Transverse colon (tissue), 4 donors: Measurements from ENCODE around the gene MCAT. TPM values are rescaled to one million over a fixed set of nuclear protein-coding genes. Genes with fewer than 3 reads are reported as not detected.

Source experiments
- DNase-seq: peaks from one replicate; pipeline ENCODE4 v3.0.0-alpha.2; 2019
- H3K27ac ChIP-seq, 4 donors: fragments of 200-600 bp; sonication (generic); 2 replicates each; pipeline ENCODE4 v1.5.1; 2016 to 2018; ENCODE audit warnings: inconsistent platforms in 4 of 4
- H3K27me3 ChIP-seq: fragments of 200-600 bp; sonication (generic); 2 replicates; pipeline ENCODE4 v1.5.1; 2017; ENCODE audit warnings: inconsistent platforms
- H3K36me3 ChIP-seq, 4 donors: fragments of 200-600 bp; sonication (generic); 2 replicates each; pipeline ENCODE4 v1.5.1; 2017 to 2019; ENCODE audit warnings: inconsistent platforms in 4 of 4
- H3K4me1 ChIP-seq, 4 donors: fragments of 200-600 bp; sonication (generic); 2 replicates each; pipeline ENCODE4 v1.5.1; 2017 to 2020; ENCODE audit warnings: inconsistent platforms in 4 of 4
- H3K4me3 ChIP-seq, 4 donors: fragments of 200-600 bp; sonication (generic); 1 replicate in 1 of 4; 2 replicates in 3 of 4; pipeline versions ENCODE4 v1.5.1 to v1.6.1; 2017 to 2019; ENCODE audit warnings: inconsistent platforms in 4 of 4
- H3K9me3 ChIP-seq, 2 donors: fragments of 200-600 bp; sonication (generic); 2 replicates each; pipeline ENCODE4 v1.5.1; 2017 to 2019; ENCODE audit warnings: inconsistent platforms in 2 of 2
- EP300 ChIP-seq: sonication (generic); formaldehyde crosslinking; IDR thresholded peaks from one replicate; pipeline ENCODE4 v1.6.1; 2017; ENCODE audit warnings: antibody characterized with exemption, low read depth
- POLR2A ChIP-seq: fragments of 450-650 bp; IDR thresholded peaks from one replicate; pipeline ENCODE4 v1.6.1; 2016; ENCODE audit warnings: antibody characterized with exemption, mild to moderate bottlenecking, moderate library complexity
- POLR2AphosphoS5 ChIP-seq, 3 donors: sonication (generic); formaldehyde crosslinking; IDR thresholded peaks; one replicate each; pipeline ENCODE4 v1.6.1; 2016; ENCODE audit warnings: antibody characterized with exemption in 3 of 3
- WGBS, 2 donors: methylation state at CpG; one replicate each; pipeline ENCODE4 v1.1.5; 2018; ENCODE audit warnings: low coverage in 1 of 2; 5-methylcytosine and 5-hydroxymethylcytosine counted together
- in situ Hi-C, 4 donors: fragments of 200-750 bp; cut with MboI; loops; one replicate each; pipeline versions ENCODE4 v1.15.0 to v1.15.1; 2017; ENCODE audit warnings: low sequenced_read_pairs in 3 of 4, low pct_ligation_motif_present in 1 of 4, low pct_unique_long_range_greater_than_20kb in 1 of 4
- intact Hi-C: fragments of 100-400 bp; cut with DNase I; formaldehyde crosslinking; loops from one replicate; pipeline ENCODE4 v1.15.1; 2023; ENCODE audit warnings: low total_unique reads
- total RNA-seq, 4 donors: library from RNA; depleted of rRNA; stranded (reverse); fragments of >200 nt; gene quantifications; one replicate each; pipeline ENCODE4 v1.1.0, GENCODE V29; 2016
- TF ChIP-seq, protein P1 (sequence below), 5 experiments: fragments of 200-600 bp in 3 of 5; fragments of 450-650 bp in 2 of 5; sonication (generic) in 3 of 5; IDR thresholded peaks; 1 replicate in 2 of 5; 2 replicates in 3 of 5; pipeline ENCODE4 v1.5.1; 2016 to 2017; ENCODE audit warnings: antibody characterized with exemption in 5 of 5, inconsistent platforms in 3 of 5, mild to moderate bottlenecking in 2 of 5, moderate library complexity in 1 of 5

Gene MCAT
- total RNA-seq, 4 donors from 2014 or later: 20.9 to 24.3 (median 22.5) TPM

DNA sequence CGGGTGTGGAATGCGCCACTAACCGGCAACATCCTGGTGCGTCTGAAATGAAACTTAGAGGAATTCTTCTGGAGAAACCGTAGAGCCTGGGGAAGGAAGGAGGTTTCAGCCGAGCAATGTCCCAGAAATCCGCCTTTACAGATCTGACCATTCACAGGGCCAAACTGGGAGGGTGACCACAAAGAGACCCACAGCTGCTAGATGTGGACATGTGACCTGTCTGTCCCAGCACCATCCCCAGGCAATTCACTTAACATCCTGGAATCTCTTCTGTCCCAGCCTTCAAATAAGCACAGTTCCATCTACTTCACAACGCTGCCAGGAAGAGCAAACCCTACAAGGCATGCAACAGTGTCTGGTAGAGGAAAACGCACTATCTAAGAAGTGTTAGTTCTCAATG lies 9.8 kb downstream of the MCAT start:
- no peak for TF ChIP-seq POLR2AphosphoS5 (IDR thresholded peaks at IDR 0.05)
- no peak for TF ChIP-seq POLR2A
- TF ChIP-seq, protein P1, sequence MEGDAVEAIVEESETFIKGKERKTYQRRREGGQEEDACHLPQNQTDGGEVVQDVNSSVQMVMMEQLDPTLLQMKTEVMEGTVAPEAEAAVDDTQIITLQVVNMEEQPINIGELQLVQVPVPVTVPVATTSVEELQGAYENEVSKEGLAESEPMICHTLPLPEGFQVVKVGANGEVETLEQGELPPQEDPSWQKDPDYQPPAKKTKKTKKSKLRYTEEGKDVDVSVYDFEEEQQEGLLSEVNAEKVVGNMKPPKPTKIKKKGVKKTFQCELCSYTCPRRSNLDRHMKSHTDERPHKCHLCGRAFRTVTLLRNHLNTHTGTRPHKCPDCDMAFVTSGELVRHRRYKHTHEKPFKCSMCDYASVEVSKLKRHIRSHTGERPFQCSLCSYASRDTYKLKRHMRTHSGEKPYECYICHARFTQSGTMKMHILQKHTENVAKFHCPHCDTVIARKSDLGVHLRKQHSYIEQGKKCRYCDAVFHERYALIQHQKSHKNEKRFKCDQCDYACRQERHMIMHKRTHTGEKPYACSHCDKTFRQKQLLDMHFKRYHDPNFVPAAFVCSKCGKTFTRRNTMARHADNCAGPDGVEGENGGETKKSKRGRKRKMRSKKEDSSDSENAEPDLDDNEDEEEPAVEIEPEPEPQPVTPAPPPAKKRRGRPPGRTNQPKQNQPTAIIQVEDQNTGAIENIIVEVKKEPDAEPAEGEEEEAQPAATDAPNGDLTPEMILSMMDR (IDR thresholded peaks at IDR 0.05): no peak
- TF ChIP-seq EP300: no peak
- no peak for DNase-seq
- no peaks in the 10 kb centered on the region for H3K9me3 ChIP-seq
- no peak overlapping the region for H3K27ac ChIP-seq
- no peaks in the 10 kb centered on the region for H3K27me3 ChIP-seq
- WGBS, 2 donors: 83 to 97% methylated on average over 1 to 9 of the region's 9 CpGs
- in situ Hi-C loops (no loop called here), intact Hi-C loops (no loop called here)
- H3K4me3 ChIP-seq: no peak overlapping the region
- H3K36me3 ChIP-seq: peaks cover 0 to 4% (median 0%) of the 10 kb centered on the region in 4 donors
- H3K4me1 ChIP-seq: peaks cover 0 to 18% (median 15%) of the 10 kb centered on the region in 4 donors

DNA sequence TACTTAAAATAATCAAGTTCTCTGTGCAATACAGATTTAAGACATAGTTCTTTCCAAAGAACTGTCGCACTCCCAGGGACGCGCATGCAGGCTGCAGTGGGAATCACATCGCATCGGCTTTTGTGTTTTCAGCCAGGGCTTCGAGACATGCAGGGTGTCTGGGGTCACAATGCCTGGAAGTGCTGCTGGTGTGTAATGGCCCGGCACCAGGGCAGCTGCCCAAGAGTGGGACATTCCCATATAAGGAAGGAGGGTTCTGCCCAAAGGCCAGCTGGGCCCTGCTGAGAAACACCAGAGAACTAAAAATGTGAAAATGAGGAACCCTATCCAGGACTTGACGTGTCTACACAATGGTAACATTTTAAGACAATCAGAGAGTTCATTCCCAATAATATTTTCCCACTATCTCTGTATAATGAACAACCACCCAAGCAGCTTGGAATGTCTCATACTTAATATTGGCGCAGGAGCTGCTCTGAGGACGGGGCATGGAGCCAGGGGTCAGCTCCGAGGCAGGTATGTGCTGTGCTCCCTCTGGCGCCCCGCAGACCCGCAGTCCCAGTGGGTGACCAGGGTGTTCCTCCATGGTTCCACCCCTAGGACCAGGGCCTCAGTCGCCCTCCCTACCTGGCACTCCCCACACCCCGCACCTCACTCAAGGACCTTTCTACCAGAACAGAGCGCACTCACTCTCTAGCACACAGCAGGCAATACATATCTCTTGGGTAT lies 11.3 kb downstream of the MCAT start:
- Histone ChIP-seq H3K27me3 (no peaks in the 10 kb centered on the region), H3K36me3 (peaks cover 0 to 4% (median 0%) of the 10 kb centered on the region in 4 donors), H3K4me3 (no peak overlapping the region), H3K9me3 (no peaks in the 10 kb centered on the region), H3K27ac (no peak overlapping the region), H3K4me1 (peaks cover 4 to 31% (median 28%) of the 10 kb centered on the region in 4 donors)
- DNase-seq: no peak
- in situ Hi-C loops (no loop called here), intact Hi-C loops (no loop called here)
- 78 to 93% methylated on average over 4 to 17 of the region's 17 CpGs for WGBS, 2 donors
- no peak for TF ChIP-seq EP300
- TF ChIP-seq, protein P1 (IDR thresholded peaks at IDR 0.05): no peak
- no peak for TF ChIP-seq POLR2A
- no peak for TF ChIP-seq POLR2AphosphoS5 (IDR thresholded peaks at IDR 0.05)

DNA sequence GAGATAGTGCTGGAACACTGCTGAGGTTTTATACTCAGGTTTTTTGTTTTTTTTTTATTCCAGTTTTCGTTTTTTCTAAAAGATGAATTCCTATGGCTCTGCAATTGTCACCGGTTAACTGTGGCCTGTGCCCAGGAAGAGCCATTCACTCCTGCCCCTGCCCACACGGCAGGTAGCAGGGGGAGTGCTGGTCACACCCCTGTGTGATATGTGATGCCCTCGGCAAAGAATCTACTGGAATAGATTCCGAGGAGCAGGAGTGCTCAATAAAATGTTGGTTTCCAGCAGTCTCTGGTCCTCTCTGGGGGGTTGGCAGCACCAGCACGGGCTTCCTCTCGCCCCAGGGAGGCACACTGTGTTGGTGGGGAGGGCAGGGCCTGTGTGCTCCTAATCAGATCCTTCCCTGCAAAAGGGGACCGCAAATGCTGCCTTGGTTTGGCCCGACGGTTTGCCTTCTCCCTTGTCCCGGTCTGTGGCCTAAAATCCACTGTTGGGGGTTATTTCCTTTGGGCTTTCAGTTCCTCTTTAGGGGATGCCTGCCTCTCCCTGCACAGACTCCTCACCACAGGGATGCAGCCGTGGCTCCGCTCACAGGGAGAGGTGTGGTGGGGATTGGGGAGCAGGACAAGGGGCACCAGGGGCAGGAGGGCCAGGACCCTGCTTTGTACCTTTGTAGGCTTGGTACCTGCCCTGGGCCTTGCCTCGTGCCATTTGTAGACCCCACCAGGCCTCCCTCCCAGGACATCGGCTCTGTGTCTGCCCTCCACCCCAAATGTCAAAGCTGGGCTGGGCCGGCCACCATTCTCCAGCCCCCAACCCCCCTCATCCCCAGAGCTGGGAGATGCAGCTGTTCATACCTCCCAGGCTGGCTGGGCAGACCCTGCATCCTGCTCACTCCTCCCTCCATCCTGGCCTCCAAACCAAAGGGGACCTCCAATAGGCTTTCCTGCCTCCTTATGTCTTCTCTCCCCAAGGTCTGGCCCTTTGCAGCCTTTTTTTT lies 13.5 kb downstream of the MCAT start:
- Histone ChIP-seq H3K4me1 (peaks cover 7 to 51% (median 44%) of the 10 kb centered on the region in 4 donors), H3K27ac (peak overlapping the region in 3 of 4 donors; percentile 83 to 84 (median 84)), H3K4me3 (peak overlapping the region in 1 of 4 donors; percentile 14), H3K27me3 (no peaks in the 10 kb centered on the region), H3K9me3 (no peaks in the 10 kb centered on the region), H3K36me3 (peaks cover 0 to 4% (median 0%) of the 10 kb centered on the region in 4 donors)
- intact Hi-C loops (no loop called here), in situ Hi-C loops (no loop called here)
- no peak for TF ChIP-seq POLR2AphosphoS5 (IDR thresholded peaks at IDR 0.05)
- TF ChIP-seq, protein P1 (IDR thresholded peaks at IDR 0.05): no peak
- no peak for TF ChIP-seq POLR2A
- no peak for TF ChIP-seq EP300
- 22 to 48% methylated on average over 5 to 16 of the region's 16 CpGs for WGBS, 2 donors
- no peak for DNase-seq

DNA sequence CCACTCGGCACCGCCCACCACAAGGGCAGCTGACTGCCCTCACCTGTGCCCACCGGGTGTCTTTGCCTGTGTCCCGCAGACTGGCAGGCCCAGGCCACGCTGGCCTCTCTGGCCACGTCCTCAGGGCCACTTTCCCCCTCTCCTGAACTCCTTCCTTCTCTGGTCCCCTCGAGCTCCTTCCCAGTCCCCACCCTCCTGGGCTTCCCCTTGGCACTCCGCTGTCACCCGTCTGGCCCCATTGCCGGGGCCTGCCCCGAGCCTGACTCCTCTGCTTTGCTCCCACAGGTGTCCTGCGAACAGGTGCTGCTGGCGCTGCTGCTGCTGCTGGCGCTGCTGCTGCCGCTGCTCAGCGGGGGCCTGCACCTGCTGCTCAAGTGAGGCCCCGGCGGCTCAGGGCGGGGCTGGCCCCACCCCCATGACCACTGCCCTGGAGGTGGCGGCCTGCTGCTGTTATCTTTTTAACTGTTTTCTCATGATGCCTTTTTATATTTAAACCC lies 14.2 kb downstream of the MCAT start:
- peak overlapping the region in 2 of 4 donors; percentile 14 to 31 for H3K4me3 ChIP-seq
- in situ Hi-C loops: no loop called here
- H3K36me3 ChIP-seq: peaks cover 0 to 4% (median 0%) of the 10 kb centered on the region in 4 donors
- intact Hi-C loops: no loop called here
- TF ChIP-seq, protein P1 (IDR thresholded peaks at IDR 0.05): no peak
- TF ChIP-seq POLR2A: peak; percentile 67
- peak; percentile 71 to 76 (median 74) for TF ChIP-seq POLR2AphosphoS5 (IDR thresholded peaks at IDR 0.05)
- peak overlapping the region; percentile 76 to 84 (median 84) for H3K27ac ChIP-seq
- H3K9me3 ChIP-seq: no peaks in the 10 kb centered on the region
- peaks cover 7 to 58% (median 47%) of the 10 kb centered on the region in 4 donors for H3K4me1 ChIP-seq
- 40 to 63% methylated on average over 2 to 20 of the region's 20 CpGs for WGBS, 2 donors
- H3K27me3 ChIP-seq: no peaks in the 10 kb centered on the region
- peak; percentile 77 for DNase-seq
